Inferior parietal cortex (tissue), 1 donor: Measurements from ENCODE around the gene SLC6A9.

Experiments
- DNase-seq: peaks from one replicate; pipeline ENCODE4 v3.0.0-alpha.2; 2016; ENCODE audit errors: extremely low spot score

SLC6A9 gene

DNA sequence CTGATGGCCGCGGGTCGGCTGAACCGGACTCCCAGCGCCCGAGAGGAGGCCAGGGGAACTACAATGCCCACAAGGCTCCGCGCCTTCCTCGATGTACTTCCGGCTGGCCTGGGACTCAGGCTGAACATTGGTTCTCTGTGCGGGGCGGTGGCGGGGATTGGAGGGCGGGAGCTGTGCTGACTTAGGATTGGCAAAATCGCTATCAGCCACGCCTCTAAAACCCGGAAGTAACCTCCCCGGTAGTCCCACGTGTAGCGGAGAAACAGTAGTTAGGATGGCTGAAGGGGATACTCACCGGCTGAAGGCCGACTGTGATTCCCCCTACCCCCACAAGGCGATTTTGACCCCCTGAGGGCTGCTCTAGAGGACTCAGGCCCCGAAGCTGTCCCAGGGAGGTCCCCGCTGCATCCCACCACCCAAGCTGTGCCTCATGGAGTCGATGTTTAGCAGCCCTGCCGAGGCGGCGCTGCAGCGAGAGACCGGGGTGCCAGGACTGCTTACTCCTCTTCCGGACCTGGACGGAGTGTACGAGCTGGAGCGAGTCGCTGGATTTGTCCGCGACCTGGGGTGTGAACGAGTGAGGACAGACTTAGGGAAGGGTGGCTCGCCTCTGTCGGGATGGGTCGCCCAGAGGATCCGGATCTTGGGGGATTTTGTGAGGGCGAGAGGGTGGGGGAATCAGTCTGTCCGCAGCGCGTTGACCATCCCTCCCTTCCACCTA, 61.4 kb downstream of the SLC6A9 start, which contains the start of gene DPH2:
Gene DPH2 (plus strand): TSS at position 265 of the 721 bp plus-strand sequence. CDS start 166 bp downstream, at position 431.
- DNase-seq = peak; percentile 97

DNA sequence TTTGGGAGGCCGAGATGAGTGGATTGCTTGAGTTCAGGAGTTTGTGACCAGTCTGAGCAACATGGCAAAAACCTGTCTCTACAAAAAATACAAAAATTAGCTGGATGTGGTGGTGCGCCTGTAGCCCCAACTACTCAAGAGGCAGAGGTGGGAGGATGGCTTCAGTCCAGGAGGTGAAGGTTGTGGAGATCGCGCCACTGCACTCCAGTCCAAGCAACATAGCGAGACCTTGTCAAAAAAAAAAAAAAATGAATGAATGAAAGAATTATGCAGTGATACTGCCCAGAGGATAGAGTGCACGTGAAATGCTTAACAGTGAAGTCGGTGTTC, 61.9 kb downstream of the SLC6A9 start:
- DNase-seq = no peak

DNA sequence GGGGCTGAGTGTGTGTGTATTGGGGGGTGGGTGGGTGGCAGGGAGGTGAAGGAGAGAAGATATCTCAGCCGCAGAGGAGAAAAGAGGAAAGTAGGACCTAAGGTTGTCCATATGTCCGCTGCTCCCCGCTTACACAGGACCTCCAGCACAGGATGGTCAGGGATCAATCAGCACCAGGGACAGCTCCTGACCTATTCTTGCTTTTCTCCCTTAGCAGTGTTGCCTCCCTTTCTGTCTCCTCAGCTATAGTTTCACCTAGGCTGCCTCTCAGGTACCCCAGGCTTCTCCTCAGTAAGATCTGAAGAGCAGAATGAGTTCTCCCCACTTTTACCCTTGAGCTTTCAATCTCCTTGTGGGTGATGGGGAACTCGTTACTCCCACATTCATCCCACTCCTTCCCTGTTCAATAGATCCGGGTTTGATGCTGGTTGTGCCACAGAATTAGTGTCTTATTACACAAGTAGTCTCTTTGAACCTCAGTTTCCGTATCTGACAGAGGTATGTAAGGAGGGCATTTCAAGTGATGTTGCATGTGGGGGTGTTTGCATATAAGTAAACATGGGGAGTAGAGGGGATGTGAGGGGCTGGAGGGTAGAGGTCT, 62.8 kb downstream of the SLC6A9 start:
- DNase-seq = no peak

DNA sequence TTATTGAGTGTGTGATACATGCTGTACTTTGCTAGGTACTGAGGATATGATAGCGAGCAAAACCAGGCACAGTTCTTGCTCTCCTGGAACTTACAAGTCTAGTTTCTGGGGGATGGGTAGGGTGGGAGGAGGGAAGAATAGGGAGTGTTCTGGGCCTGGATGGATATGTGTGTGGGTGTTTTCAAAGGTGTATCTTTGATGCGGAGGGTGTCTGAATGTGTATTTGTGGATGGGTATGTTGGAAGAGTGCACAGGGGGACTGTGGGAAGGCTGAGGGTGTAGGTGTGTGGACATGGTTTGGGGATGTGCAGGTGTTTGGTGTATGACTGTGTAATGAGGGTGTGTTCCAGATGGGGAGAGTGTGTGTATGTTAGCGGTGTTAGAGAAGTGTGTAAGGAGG, 65.9 kb downstream of the SLC6A9 start:
- no peak for DNase-seq

- no peak for DNase-seq
These were observed 67.4 kb downstream of the SLC6A9 start for GRCh38 chr1:43963890-43964289.

- DNase-seq = no peak
These were observed 68.3 kb downstream of the SLC6A9 start for GRCh38 chr1:43963006-43963405.

GRCh38 chr1:43962324-43962723, 68.9 kb downstream of the SLC6A9 start:
- peak; percentile 69 for DNase-seq

GRCh38 chr1:43961692-43962091, 69.6 kb downstream of the SLC6A9 start:
- DNase-seq = no peak

GRCh38 chr1:43960798-43961197, 70.5 kb downstream of the SLC6A9 start:
- no peak for DNase-seq

- no peak for DNase-seq
These were observed 72.7 kb downstream of the SLC6A9 start for GRCh38 chr1:43958351-43959255.

DNA sequence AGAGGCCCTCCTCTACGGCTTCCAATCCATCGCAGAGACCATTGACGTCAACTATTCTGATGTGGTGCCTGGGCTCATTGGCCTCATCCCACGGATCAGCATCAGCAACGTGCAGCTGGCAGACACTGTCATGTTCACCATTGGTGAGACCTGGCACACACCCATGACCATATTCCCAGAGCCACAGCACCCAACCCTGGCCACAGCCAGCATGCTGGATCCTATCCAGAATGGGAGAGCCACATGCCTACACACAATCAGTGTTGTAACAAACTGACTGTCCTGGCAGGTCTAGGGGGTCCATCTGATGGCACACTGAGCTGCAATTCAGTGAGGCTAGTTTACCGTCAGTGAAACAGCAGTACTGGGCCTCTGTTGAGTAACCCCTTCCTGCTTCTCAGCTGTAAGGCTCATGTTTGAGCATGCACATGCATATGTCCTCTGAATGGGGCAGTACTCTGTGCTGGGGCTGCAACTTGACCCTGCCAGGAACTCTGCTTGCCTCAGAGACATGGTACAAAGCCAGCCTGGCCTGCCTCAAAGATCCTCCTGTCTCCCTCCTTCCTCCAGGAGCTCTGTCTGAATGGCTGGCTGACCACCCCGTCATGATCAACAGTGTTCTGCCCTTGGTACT, 73.7 kb downstream of the SLC6A9 start:
- DNase-seq = no peak

DNA sequence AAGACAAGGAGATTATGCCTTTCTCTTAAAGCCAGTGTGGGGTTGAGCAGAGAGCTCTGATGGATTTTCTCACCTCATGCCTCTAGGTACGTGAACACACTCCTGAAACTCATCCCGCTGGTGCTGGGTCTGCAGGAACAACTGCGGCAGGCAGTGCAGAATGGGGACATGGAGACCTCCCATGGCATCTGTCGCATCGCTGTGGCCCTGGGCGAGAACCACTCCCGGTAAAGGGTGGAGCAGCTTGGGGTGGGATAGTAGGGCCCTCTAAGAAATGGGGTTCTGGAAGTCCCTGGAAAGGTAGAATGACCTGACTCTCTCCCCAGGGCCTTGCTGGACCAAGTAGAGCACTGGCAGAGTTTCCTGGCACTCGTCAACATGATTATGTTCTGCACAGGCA, 75.0 kb downstream of the SLC6A9 start:
- DNase-seq = no peak

- DNase-seq = peak; percentile 76
These were observed 77.2 kb downstream of the SLC6A9 start for GRCh38 chr1:43954036-43954435.

DNA sequence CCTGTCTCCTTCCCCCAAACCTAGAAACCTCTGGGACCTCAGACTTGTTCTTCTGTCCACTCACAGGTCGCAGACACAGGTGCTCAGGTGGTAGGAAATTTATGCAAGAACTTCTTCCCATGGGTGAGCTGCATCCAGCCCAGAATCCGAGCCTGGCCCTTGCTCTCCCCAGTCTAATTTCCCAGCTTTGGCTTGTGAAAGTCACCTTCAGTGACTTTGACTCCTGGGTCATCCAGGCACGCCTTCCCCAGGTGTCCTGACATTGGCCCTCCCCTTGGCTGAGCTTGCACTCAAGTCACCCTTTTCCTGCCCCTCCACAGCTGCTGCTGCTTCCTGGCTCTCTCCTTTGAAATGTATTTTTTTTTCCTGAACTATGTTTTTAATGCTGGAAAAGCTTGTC, 77.9 kb downstream of the SLC6A9 start:
- DNase-seq = no peak

DNA sequence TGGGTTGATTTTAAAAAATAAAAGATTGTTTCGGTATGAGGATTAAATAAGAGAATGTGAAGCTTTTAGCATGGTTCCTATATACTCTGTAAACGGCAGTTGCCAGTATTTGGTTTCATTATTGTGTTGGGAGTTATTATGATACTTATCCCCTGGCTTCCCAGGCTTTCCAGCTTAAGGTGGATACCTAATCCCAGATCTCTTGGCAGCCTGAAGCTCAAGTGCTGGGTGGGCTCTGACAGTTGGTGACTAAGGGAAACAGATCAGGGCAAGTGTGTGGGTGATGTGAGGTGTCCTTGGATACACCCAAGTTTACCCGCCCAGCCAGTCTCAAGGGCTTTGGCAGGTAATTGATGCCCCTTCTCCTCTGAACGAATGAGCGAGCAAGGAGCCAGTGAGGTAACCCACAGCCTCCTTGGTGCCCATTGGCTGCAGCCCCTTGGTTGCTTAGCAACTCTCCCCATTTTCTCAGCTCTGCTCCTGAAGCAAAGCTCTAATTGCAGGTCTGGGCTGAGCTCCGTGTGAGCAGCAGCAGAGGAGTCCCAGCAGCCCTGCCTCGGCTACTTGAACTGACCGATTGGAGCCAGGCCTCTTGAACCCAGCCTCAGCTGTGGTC, 78.4 kb downstream of the SLC6A9 start:
- no peak for DNase-seq

DNA sequence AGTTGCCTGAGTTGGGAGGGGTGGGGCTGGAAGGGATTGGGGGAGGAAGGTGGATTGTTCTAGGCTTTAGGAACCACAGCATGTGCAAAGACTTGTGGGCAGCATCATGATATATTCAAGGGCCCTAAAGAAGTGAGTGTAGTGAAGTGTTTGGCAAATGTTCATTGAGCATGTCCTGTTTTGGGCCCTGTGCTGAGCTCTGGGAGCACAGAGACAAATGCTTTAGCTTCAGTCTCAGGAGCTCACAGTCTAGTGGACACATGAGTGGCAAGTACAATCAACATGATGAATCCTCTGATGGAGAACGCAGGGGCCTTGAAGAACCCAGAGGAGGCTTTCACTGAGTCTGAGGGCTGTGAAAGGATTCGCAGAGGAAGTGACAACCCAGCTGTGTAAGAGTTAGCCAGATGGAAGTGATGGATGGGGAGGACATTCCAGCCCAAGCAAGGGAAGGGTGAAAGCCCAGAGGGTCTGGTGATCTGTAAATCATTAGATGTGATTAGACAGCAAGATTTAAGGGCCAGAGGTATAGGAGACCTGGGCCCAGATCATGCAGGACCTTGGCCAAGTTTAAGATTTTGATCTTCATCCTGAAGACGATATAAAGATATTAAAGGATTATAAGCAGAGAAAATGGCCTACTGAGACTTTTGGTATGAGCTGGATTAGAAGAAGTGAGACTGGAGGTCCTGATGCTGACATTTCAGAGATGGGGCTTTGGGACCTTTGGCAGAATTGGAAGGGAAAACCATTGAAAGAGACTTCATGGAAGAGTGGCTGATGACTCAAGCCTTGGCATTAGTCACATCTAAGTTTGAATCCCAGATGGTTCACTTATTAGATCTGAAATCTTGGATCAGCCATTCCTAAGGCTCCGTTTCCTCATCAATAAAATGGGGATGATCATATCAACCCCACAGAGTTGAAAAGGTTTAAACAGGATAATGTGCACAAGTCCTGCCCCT, 80.0 kb downstream of the SLC6A9 start:
- no peak for DNase-seq

DNA sequence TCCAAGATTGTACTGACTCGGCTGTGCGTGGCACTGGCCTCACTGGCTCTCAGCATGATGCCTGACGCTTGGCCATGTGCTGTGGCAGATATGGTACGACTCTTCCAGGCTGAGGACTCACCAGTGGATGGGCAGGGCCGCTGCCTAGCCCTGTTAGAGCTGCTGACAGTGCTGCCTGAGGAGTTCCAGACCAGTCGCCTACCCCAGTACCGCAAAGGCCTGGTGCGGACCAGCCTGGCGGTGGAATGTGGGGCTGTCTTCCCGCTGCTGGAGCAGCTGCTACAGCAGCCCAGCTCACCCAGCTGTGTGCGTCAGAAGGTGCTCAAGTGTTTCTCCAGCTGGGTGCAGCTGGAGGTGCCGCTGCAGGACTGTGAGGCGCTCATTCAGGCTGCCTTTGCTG, 81.6 kb downstream of the SLC6A9 start:
- DNase-seq = no peak

DNA sequence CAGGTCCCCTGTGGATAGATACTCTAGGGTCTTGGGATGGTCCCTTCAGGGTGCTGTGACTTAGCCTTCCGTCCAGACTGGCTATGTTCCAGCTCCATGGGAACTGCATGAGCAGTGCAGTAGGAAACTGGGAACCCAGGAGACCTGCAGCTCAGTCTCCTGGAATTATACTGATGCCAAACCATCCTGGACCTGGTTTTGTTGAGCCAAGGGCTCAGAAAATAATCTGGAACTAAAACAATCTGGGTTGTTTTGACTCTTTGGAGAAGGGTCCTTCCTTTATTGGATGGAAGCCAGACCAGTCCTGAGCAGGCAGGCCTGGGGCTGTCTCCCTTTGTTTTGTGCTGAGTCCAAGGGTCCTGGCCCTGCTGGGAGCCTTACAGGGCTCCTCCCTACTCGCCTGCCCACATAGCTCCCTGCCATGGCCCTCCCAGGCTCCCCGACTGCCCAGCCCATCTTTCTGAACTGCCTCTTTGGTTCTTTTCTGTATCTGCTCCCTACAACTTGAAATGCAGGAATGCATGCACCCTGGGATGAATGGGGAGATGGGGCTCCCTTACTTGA, 83.3 kb downstream of the SLC6A9 start:
- no peak for DNase-seq

DNA sequence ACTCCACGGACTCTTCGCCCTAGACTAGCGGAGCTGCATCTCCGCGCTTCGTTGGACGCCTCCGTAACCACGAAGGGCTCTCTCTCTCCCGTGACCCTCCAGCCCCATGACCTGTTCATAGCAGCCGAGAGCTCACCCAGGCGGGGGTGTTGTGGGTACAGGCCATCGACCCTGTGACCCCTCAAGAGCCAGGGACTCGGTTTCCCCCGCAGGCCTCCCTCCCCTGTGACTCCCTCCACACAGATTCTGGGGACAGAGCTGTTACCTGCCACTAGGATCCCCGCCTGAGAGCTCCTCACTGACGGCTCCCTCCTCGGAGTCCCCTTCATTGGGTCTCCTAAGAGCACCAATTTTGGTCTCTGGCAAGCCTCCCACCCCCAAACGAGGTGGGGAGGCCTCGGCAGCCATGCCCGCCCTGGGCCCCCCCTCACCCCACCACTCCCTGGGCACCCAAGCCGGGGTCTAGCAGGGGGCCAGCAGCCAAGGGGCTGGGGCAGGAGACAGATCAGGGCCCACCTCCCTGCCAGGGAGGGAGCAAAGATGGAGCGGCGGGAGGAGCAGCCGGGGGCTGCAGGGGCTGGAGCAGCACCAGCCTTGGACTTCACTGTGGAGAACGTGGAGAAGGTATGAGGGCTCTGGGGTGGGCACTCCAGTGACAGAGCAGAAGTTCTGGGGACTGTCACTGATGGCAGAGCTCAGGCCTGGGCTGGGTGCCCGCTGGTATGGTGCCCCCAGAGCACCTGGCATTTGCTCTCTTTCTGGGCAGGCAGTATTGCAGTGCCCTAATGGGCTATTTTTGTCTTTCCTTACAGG, 84.0 kb downstream of the SLC6A9 start:
- DNase-seq = no peak
